Trophoblast cell (in vitro differentiated cells and primary cell): Measurements from ENCODE around the gene SHANK1.

Experiments used
- DNase-seq, 2 donors: peaks; one replicate each; pipeline ENCODE4 v3.0.0-alpha.2; 2016
- H2AFZ ChIP-seq: 2 replicates; pipeline ENCODE4 v1.6.1; 2013; ENCODE audit warnings: low read length, moderate library complexity, mild to moderate bottlenecking; ENCODE audit not compliant: insufficient read depth, poor library complexity
- H2AK5ac ChIP-seq: 2 replicates; pipeline ENCODE4 v1.6.1; 2013; ENCODE audit warnings: mild to moderate bottlenecking, low read length
- H2BK120ac ChIP-seq: 2 replicates; pipeline ENCODE4 v1.6.1; 2013; ENCODE audit warnings: low read length, mild to moderate bottlenecking, moderate library complexity; ENCODE audit not compliant: insufficient read depth, poor library complexity
- H2BK12ac ChIP-seq: 2 replicates; pipeline ENCODE4 v1.6.1; 2013; ENCODE audit warnings: mild to moderate bottlenecking, low read length, moderate library complexity
- H2BK5ac ChIP-seq: 2 replicates; pipeline ENCODE4 v1.6.1; 2013; ENCODE audit warnings: low read length, low read depth, moderate library complexity, mild to moderate bottlenecking; ENCODE audit not compliant: poor library complexity
- H3K14ac ChIP-seq: 2 replicates; pipeline ENCODE4 v1.6.1; 2013; ENCODE audit warnings: mild to moderate bottlenecking, low read length
- H3K18ac ChIP-seq: 2 replicates; pipeline ENCODE4 v1.6.1; 2013; ENCODE audit warnings: mild to moderate bottlenecking, low read length
- H3K23ac ChIP-seq: 2 replicates; pipeline ENCODE4 v1.6.1; 2013; ENCODE audit warnings: low read length
- H3K27ac ChIP-seq: 2 replicates; pipeline ENCODE4 v1.5.1; 2013; ENCODE audit warnings: low read depth, mild to moderate bottlenecking, inconsistent platforms, low read length, moderate library complexity
- H3K27me3 ChIP-seq: 2 replicates; pipeline ENCODE4 v1.6.1; 2013; ENCODE audit warnings: inconsistent platforms, mild to moderate bottlenecking, low read length, moderate library complexity; ENCODE audit not compliant: insufficient read depth
- H3K36me3 ChIP-seq, 2 experiments: 1 replicate in 1 of 2; 2 replicates in 1 of 2; pipeline ENCODE4 v1.6.1; 2013; ENCODE audit warnings: low read length in 2 of 2, mild to moderate bottlenecking in 2 of 2, moderate library complexity in 1 of 2; ENCODE audit not compliant: insufficient read depth in 2 of 2, control insufficient read depth in 1 of 2
- H3K4ac ChIP-seq: 2 replicates; pipeline ENCODE4 v1.6.1; 2013; ENCODE audit warnings: low read depth, mild to moderate bottlenecking, low read length, moderate library complexity
- H3K4me1 ChIP-seq, 2 experiments: 1 replicate in 1 of 2; 2 replicates in 1 of 2; pipeline ENCODE4 v1.6.1; 2013; ENCODE audit warnings: low read length in 2 of 2, mild to moderate bottlenecking in 2 of 2, moderate library complexity in 1 of 2; ENCODE audit not compliant: insufficient read depth in 2 of 2, control insufficient read depth in 1 of 2
- H3K4me2 ChIP-seq: 2 replicates; pipeline ENCODE4 v1.6.1; 2013; ENCODE audit warnings: inconsistent platforms, mild to moderate bottlenecking, low read length, moderate library complexity
- H3K4me3 ChIP-seq: 2 replicates; pipeline ENCODE4 v1.5.1; 2013; ENCODE audit warnings: mild to moderate bottlenecking, low read depth, low read length, inconsistent platforms
- H3K79me1 ChIP-seq: one replicate; pipeline ENCODE4 v1.6.1; 2013; ENCODE audit warnings: low read length
- H3K79me2 ChIP-seq: 2 replicates; pipeline ENCODE4 v1.6.1; 2013; ENCODE audit warnings: low read length, mild to moderate bottlenecking; ENCODE audit not compliant: control insufficient read depth, insufficient read depth, poor library complexity
- H3K9ac ChIP-seq: 2 replicates; pipeline ENCODE4 v1.6.1; 2013; ENCODE audit warnings: mild to moderate bottlenecking, low read length
- H3K9me3 ChIP-seq: 2 replicates; pipeline ENCODE4 v1.6.1; 2013; ENCODE audit warnings: low read depth, mild to moderate bottlenecking, control low read depth, inconsistent platforms, low read length; ENCODE audit not compliant: insufficient read depth
- H4K12ac ChIP-seq: 2 replicates; pipeline ENCODE4 v1.6.1; 2013; ENCODE audit warnings: low read depth, mild to moderate bottlenecking, low read length, moderate library complexity
- H4K8ac ChIP-seq: 2 replicates; pipeline ENCODE4 v1.6.1; 2013; ENCODE audit warnings: low read depth, mild to moderate bottlenecking, low read length, moderate library complexity
- H4K91ac ChIP-seq: one replicate; pipeline ENCODE4 v1.6.1; 2013; ENCODE audit warnings: low read depth, mild to moderate bottlenecking, low read length, moderate library complexity
- WGBS: extraction: QIAGEN DNeasy Blood & Tissue Kit; methylation state at CpG from one replicate; pipeline ENCODE4 v1.1.7; 2013; ENCODE audit warnings: missing lambda C conversion rate; ENCODE audit not compliant: insufficient read length, insufficient coverage; ENCODE audit errors: extremely low coverage; 5-methylcytosine and 5-hydroxymethylcytosine counted together

SHANK1 gene

GRCh38 chr19:50725911-50726230 is 6.3 kb upstream of the SHANK1 start:
- Histone ChIP-seq H3K36me3 (no peaks in the 10 kb centered on the region), H3K79me1 (peaks cover 16% of the 10 kb centered on the region), H2AFZ (no peak overlapping the region), H3K4me1 (peaks cover 14 to 16% of the 10 kb centered on the region in 2 experiments), H3K14ac (no peak overlapping the region), H3K23ac (no peak overlapping the region), H2AK5ac (no peak overlapping the region), H3K9ac (no peak overlapping the region), H4K12ac (no peak overlapping the region), H2BK120ac (no peak overlapping the region), H3K27ac (no peak overlapping the region), H3K9me3 (peaks cover 10% of the 10 kb centered on the region), H4K91ac (no peak overlapping the region), H3K27me3 (peaks cover 7% of the 10 kb centered on the region), H4K8ac (peak overlapping the region; percentile 96), H3K4me2 (peak overlapping the region; percentile 92), H3K79me2 (peaks cover 8% of the 10 kb centered on the region), H3K4ac (no peak overlapping the region), H2BK5ac (no peak overlapping the region), H3K4me3 (no peak overlapping the region), H2BK12ac (no peak overlapping the region), H3K18ac (peak overlapping the region; percentile 54)
- no peak for DNase-seq
- no CpG with 5 or more reads among the region's 9 CpGs for WGBS

DNA sequence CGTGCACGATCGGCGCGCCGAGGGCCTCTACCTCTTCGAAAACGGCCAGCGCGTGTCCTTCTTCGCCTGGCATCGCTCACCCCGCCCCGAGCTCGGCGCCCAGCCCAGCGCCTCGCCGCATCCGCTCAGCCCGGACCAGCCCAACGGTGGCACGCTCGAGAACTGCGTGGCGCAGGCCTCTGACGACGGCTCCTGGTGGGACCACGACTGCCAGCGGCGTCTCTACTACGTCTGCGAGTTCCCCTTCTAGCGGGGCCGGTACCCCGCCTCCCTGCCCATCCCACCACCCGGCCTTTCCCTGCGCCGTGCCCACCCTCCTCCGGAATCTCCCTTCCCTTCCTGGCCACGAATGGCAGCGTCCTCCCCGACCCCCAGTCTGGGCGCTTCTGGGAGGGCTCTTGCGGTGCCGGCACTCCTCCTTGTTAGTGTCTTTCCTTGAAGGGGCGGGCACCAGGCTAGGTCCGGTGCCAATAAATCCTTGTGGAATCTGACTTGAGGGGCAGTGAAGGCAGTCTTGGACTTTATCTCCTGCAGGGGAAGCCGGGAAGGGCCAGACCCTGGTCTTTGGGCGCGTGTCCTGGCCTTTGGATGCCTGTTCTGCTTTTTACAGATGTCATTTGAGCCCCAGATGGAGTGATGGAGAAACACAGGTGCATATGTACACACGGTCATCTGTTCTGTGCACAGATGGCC is 5.8 kb upstream of the SHANK1 start:
- Histone ChIP-seq H3K23ac (no peak overlapping the region), H2AFZ (peak overlapping the region; percentile 74), H3K4me2 (peak overlapping the region; percentile 92), H3K27me3 (peaks cover 9% of the 10 kb centered on the region), H3K36me3 (no peaks in the 10 kb centered on the region), H2BK120ac (peak overlapping the region; percentile 74), H3K9ac (peak overlapping the region; percentile 94), H3K79me1 (peaks cover 16% of the 10 kb centered on the region), H3K18ac (peak overlapping the region; percentile 54), H3K9me3 (peaks cover 12% of the 10 kb centered on the region), H4K91ac (peak overlapping the region; percentile 90), H2AK5ac (peak overlapping the region; percentile 88), H3K27ac (peak overlapping the region; percentile 76), H3K79me2 (peaks cover 8% of the 10 kb centered on the region), H2BK5ac (peak overlapping the region; percentile 28), H4K12ac (peak overlapping the region; percentile 89), H3K4me3 (peak overlapping the region; percentile 90), H3K4me1 (peaks cover 14 to 16% of the 10 kb centered on the region in 2 experiments), H3K4ac (peak overlapping the region; percentile 83), H3K14ac (peak overlapping the region; percentile 86), H4K8ac (peak overlapping the region; percentile 96), H2BK12ac (peak overlapping the region; percentile 47)
- no peak for DNase-seq
- no CpG with 5 or more reads among the region's 52 CpGs for WGBS

- Histone ChIP-seq H2BK120ac (peak overlapping the region; percentile 74), H3K18ac (peak overlapping the region; percentile 54), H3K9me3 (peaks cover 14% of the 10 kb centered on the region), H3K4ac (peak overlapping the region; percentile 83), H2AK5ac (no peak overlapping the region), H4K12ac (peak overlapping the region; percentile 89), H3K4me1 (peaks cover 14 to 16% of the 10 kb centered on the region in 2 experiments), H3K79me2 (peaks cover 8% of the 10 kb centered on the region), H4K91ac (peak overlapping the region; percentile 90), H3K27me3 (peaks cover 13% of the 10 kb centered on the region), H2BK5ac (peak overlapping the region; percentile 57), H3K4me3 (peak overlapping the region; percentile 90), H3K36me3 (no peaks in the 10 kb centered on the region), H3K9ac (peak overlapping the region; percentile 94), H3K14ac (peak overlapping the region; percentile 86), H4K8ac (peak overlapping the region; percentile 96), H2AFZ (peak overlapping the region; percentile 74), H3K27ac (peak overlapping the region; percentile 76), H3K4me2 (peak overlapping the region; percentile 92), H3K23ac (no peak overlapping the region), H3K79me1 (peaks cover 16% of the 10 kb centered on the region), H2BK12ac (no peak overlapping the region)
- WGBS, result no CpG with 5 or more reads among the region's 65 CpGs
- peak; percentile 99 to 100 for DNase-seq
Measured at GRCh38 chr19:50724522-50725217, 5.1 kb upstream of the SHANK1 start.

- Histone ChIP-seq H3K9ac (peak overlapping the region; percentile 60), H4K12ac (peak overlapping the region; percentile 57), H3K36me3 (no peaks in the 10 kb centered on the region), H4K8ac (peak overlapping the region; percentile 27), H2BK120ac (no peak overlapping the region), H3K9me3 (peaks cover 14% of the 10 kb centered on the region), H3K4me3 (peak overlapping the region; percentile 76), H3K27ac (no peak overlapping the region), H4K91ac (peak overlapping the region; percentile 60), H2AFZ (peak overlapping the region; percentile 41), H3K4me1 (peaks cover 14 to 16% of the 10 kb centered on the region in 2 experiments), H2BK5ac (no peak overlapping the region), H3K79me1 (peaks cover 16% of the 10 kb centered on the region), H3K4ac (no peak overlapping the region), H2AK5ac (no peak overlapping the region), H3K18ac (peak overlapping the region; percentile 43), H2BK12ac (no peak overlapping the region), H3K4me2 (peak overlapping the region; percentile 78), H3K14ac (peak overlapping the region; percentile 12), H3K23ac (no peak overlapping the region), H3K27me3 (peaks cover 18% of the 10 kb centered on the region), H3K79me2 (peaks cover 8% of the 10 kb centered on the region)
- WGBS, result no CpG with 5 or more reads among the region's 31 CpGs
- no peak for DNase-seq
Measured at GRCh38 chr19:50723735-50724521, 4.3 kb upstream of the SHANK1 start.
